RWPE2 (cell line): ENCODE results near the gene ASCC1.

ENCODE experiments used
- ATAC-seq: fragments of 200-7000 bp; cut with Tn5 transposase; 3 replicates; pipeline ENCODE4 v1.9.1; 2021; ENCODE audit warnings: low read depth
- DNase-seq: peaks from one replicate; pipeline ENCODE4 v3.0.0-alpha.2; 2020; ENCODE audit warnings: low spot score
- H3K27ac ChIP-seq: fragments of 450-650 bp; 2 replicates; pipeline ENCODE4 v1.5.1; 2017; ENCODE audit warnings: mild to moderate bottlenecking; ENCODE audit not compliant: poor library complexity, severe bottlenecking
- H3K27me3 ChIP-seq: fragments of 250-450 bp; sonication (Bioruptor Pico); 2 replicates; pipeline ENCODE4 v1.5.1; 2021; ENCODE audit warnings: mild to moderate bottlenecking, moderate library complexity; ENCODE audit not compliant: insufficient read depth, poor library complexity, severe bottlenecking
- H3K36me3 ChIP-seq: fragments of 250-450 bp; sonication (Bioruptor Pico); 2 replicates; pipeline ENCODE4 v1.5.1; 2020; ENCODE audit warnings: low read depth, mild to moderate bottlenecking, moderate library complexity
- H3K4me1 ChIP-seq: fragments of 250-450 bp; sonication (Bioruptor Pico); 2 replicates; pipeline ENCODE4 v1.5.1; 2021; ENCODE audit warnings: mild to moderate bottlenecking, moderate library complexity; ENCODE audit not compliant: insufficient read depth, poor library complexity, severe bottlenecking
- H3K4me3 ChIP-seq: fragments of 250-450 bp; sonication (Bioruptor Pico); 2 replicates; pipeline ENCODE4 v1.5.1; 2021; ENCODE audit warnings: mild to moderate bottlenecking, moderate library complexity; ENCODE audit not compliant: severe bottlenecking
- H3K9me3 ChIP-seq: fragments of 250-450 bp; sonication (Bioruptor Pico); 2 replicates; pipeline ENCODE4 v1.5.1; 2021; ENCODE audit warnings: mild to moderate bottlenecking, moderate library complexity; ENCODE audit not compliant: severe bottlenecking
- CTCF ChIP-seq: fragments of 450-650 bp; IDR thresholded peaks from one replicate; pipeline ENCODE4 v1.5.1; 2017; ENCODE audit warnings: mild to moderate bottlenecking, moderate library complexity; ENCODE audit not compliant: poor library complexity, severe bottlenecking

ASCC1 gene

GRCh38 chr10:72241691-72242252, 25.7 kb upstream of the ASCC1 start:
- Histone ChIP-seq H3K9me3 (no peaks in the 10 kb centered on the region), H3K4me3 (no peak overlapping the region), H3K36me3 (no peaks in the 10 kb centered on the region), H3K27ac (peak overlapping the region; percentile 99), H3K27me3 (no peaks in the 10 kb centered on the region), H3K4me1 (peaks cover 37% of the 10 kb centered on the region)
- ATAC-seq (no peak), DNase-seq (no peak)
- no peak for TF ChIP-seq CTCF

- Histone ChIP-seq H3K36me3 (0 out of 2 replicates have a peak, but pooled peaks cover 7% of the 10 kb centered on the region), H3K9me3 (no peaks in the 10 kb centered on the region), H3K4me1 (peaks cover 28% of the 10 kb centered on the region), H3K4me3 (no peak overlapping the region), H3K27ac (no peak overlapping the region), H3K27me3 (no peaks in the 10 kb centered on the region)
- no peak for TF ChIP-seq CTCF
- no peak for ATAC-seq
- no peak for DNase-seq
Measured at GRCh38 chr10:72240371-72240770, 24.3 kb upstream of the ASCC1 start.

GRCh38 chr10:72239409-72239808, 23.3 kb upstream of the ASCC1 start:
- H3K9me3 ChIP-seq: no peaks in the 10 kb centered on the region
- no peak overlapping the region for H3K4me3 ChIP-seq
- H3K4me1 ChIP-seq: peaks cover 18% of the 10 kb centered on the region
- H3K36me3 ChIP-seq: peaks cover 14% of the 10 kb centered on the region
- H3K27ac ChIP-seq: peak overlapping the region; percentile 4
- DNase-seq (no peak), ATAC-seq (no peak)
- no peak for TF ChIP-seq CTCF
- no peaks in the 10 kb centered on the region for H3K27me3 ChIP-seq

DNA sequence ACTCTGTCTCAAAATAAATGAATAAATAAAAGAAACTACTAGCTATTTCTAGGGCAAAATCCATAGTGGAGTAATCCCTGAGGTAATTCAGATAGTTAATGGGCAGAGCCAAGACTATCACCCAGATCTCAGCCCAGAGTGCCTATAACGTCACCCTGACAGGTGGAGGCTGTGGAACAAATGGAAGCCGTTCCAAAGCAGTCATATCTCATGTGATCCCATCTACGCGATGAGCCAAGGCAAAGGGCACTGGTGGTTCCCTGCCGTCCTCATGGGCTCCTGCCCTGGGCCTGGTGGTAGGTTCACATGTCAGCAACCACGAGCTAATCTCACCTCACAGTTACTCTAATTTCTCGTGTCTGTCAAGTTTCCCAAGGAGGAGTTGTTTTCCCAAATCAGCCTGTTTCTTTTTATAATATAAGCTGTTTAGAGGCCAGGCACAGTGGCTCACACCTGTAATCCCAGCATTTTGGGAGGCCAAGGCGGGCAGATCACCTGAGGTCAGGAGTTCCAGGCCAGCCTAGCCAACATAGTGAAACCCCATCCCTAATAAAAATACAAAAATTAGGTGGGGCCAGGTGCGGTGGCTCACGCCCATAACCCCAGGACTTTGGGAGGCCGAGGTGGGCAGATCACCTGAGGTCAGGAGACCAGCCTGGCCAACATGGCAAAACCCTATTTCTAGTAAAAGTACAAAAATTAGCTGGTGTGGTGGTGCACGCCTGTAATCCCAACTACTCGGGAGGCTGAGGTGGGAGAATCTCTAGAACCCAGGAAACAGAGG, 22.5 kb upstream of the ASCC1 start:
- DNase-seq: no peak
- no peak for TF ChIP-seq CTCF
- Histone ChIP-seq H3K4me1 (peaks cover 10% of the 10 kb centered on the region), H3K36me3 (peaks cover 22% of the 10 kb centered on the region), H3K4me3 (no peak overlapping the region), H3K27me3 (no peaks in the 10 kb centered on the region), H3K27ac (no peak overlapping the region), H3K9me3 (no peaks in the 10 kb centered on the region)
- ATAC-seq: no peak
